ENCODE data around the gene SRSF11. TPM values are rescaled to one million over a fixed set of nuclear protein-coding genes. Genes with fewer than 3 reads are reported as not detected.

Gene SRSF11
- total and polyA plus RNA-seq, 4 donors = 39.2 to 371 (median 214) TPM

GRCh38 chr1:70227439-70227838 is 6.3 kb downstream of the SRSF11 start:
- no peak overlapping the region for H3K4me3 ChIP-seq (ENCODE audit: low read length in 2 of 2)
- intact Hi-C loops (cut with DNase I) = no loop called here
- H3K27me3 ChIP-seq (ENCODE audit: control insufficient read depth in 1 of 2, insufficient read depth in 2 of 2, low read length in 1 of 2) = no peaks in the 10 kb centered on the region
- H3K9me3 ChIP-seq (ENCODE audit: control insufficient read depth, low read length) = no peaks in the 10 kb centered on the region
- H3K4me1 ChIP-seq (ENCODE audit: control insufficient read depth in 1 of 2, insufficient read depth in 2 of 2, low read length in 2 of 2) = peaks cover 2 to 4% of the 10 kb centered on the region in 2 donors
- H3K36me3 ChIP-seq (ENCODE audit: control insufficient read depth in 1 of 2, insufficient read depth in 2 of 2, low read length in 1 of 2) = peaks cover 0 to 2% of the 10 kb centered on the region in 2 donors
- DNase-seq (no peak), ATAC-seq (ENCODE audit: low FRiP score) (no peak)
- 4 to 9% methylated on average over 1 of the region's 1 CpG for WGBS, 2 donors
- H3K27ac ChIP-seq (ENCODE audit: low read depth in 1 of 2, low read length in 2 of 2) = no peak overlapping the region

GRCh38 chr1:70228670-70229069 is 7.5 kb downstream of the SRSF11 start:
- Histone ChIP-seq H3K4me1 (ENCODE audit: control insufficient read depth in 1 of 2, insufficient read depth in 2 of 2, low read length in 2 of 2) (peaks cover 2 to 4% of the 10 kb centered on the region in 2 donors), H3K36me3 (ENCODE audit: control insufficient read depth in 1 of 2, insufficient read depth in 2 of 2, low read length in 1 of 2) (peaks cover 0 to 4% of the 10 kb centered on the region in 2 donors), H3K9me3 (ENCODE audit: control insufficient read depth, low read length) (no peaks in the 10 kb centered on the region), H3K4me3 (ENCODE audit: low read length in 2 of 2) (no peak overlapping the region), H3K27me3 (ENCODE audit: control insufficient read depth in 1 of 2, insufficient read depth in 2 of 2, low read length in 1 of 2) (no peaks in the 10 kb centered on the region), H3K27ac (ENCODE audit: low read depth in 1 of 2, low read length in 2 of 2) (no peak overlapping the region)
- no peak for ATAC-seq (ENCODE audit: low FRiP score)
- WGBS, 2 donors = 54 to 55% methylated on average over 2 of the region's 2 CpGs
- DNase-seq = no peak
- intact Hi-C loops (cut with DNase I) = no loop called here

- Histone ChIP-seq H3K4me1 (ENCODE audit: control insufficient read depth in 1 of 2, insufficient read depth in 2 of 2, low read length in 2 of 2) (no peaks in the 10 kb centered on the region), H3K9me3 (ENCODE audit: control insufficient read depth, low read length) (no peaks in the 10 kb centered on the region), H3K27ac (ENCODE audit: low read depth in 1 of 2, low read length in 2 of 2) (no peak overlapping the region), H3K4me3 (ENCODE audit: low read length in 2 of 2) (no peak overlapping the region), H3K36me3 (ENCODE audit: control insufficient read depth in 1 of 2, insufficient read depth in 2 of 2, low read length in 1 of 2) (peaks cover 3 to 6% of the 10 kb centered on the region in 2 donors), H3K27me3 (ENCODE audit: control insufficient read depth in 1 of 2, insufficient read depth in 2 of 2, low read length in 1 of 2) (no peaks in the 10 kb centered on the region)
- intact Hi-C loops (cut with DNase I) = loop anchor here in 1 of 2 donors (10.0 kb wide), 1 partner anchor 843 kb away; no protein-coding TSS in a partner anchor
- ATAC-seq (ENCODE audit: low FRiP score) (no peak), DNase-seq (no peak)
- WGBS, 2 donors = 97% methylated on average over 4 of the region's 4 CpGs
Measured at GRCh38 chr1:70231475-70231874, 10.3 kb downstream of the SRSF11 start.

- H3K4me3 ChIP-seq (ENCODE audit: low read length in 2 of 2) = no peak overlapping the region
- H3K27ac ChIP-seq (ENCODE audit: low read depth in 1 of 2, low read length in 2 of 2) = no peak overlapping the region
- intact Hi-C loops (cut with DNase I) = loop anchor here in 1 of 2 donors (10.0 kb wide), 1 partner anchor 840 kb away; no protein-coding TSS in a partner anchor
- H3K4me1 ChIP-seq (ENCODE audit: control insufficient read depth in 1 of 2, insufficient read depth in 2 of 2, low read length in 2 of 2) = no peaks in the 10 kb centered on the region
- H3K36me3 ChIP-seq (ENCODE audit: control insufficient read depth in 1 of 2, insufficient read depth in 2 of 2, low read length in 1 of 2) = peaks cover 3 to 11% of the 10 kb centered on the region in 2 donors
- no peak for ATAC-seq (ENCODE audit: low FRiP score)
- no peaks in the 10 kb centered on the region for H3K9me3 ChIP-seq (ENCODE audit: control insufficient read depth, low read length)
- H3K27me3 ChIP-seq (ENCODE audit: control insufficient read depth in 1 of 2, insufficient read depth in 2 of 2, low read length in 1 of 2) = no peaks in the 10 kb centered on the region
- DNase-seq = no peak
Measured at GRCh38 chr1:70234733-70235132, 13.6 kb downstream of the SRSF11 start.

GRCh38 chr1:70239940-70240339 is 18.8 kb downstream of the SRSF11 start:
- ATAC-seq (ENCODE audit: low FRiP score) (no peak), DNase-seq (no peak)
- Histone ChIP-seq H3K27ac (ENCODE audit: low read depth in 1 of 2, low read length in 2 of 2) (no peak overlapping the region), H3K9me3 (ENCODE audit: control insufficient read depth, low read length) (no peaks in the 10 kb centered on the region), H3K4me1 (ENCODE audit: control insufficient read depth in 1 of 2, insufficient read depth in 2 of 2, low read length in 2 of 2) (no peaks in the 10 kb centered on the region), H3K27me3 (ENCODE audit: control insufficient read depth in 1 of 2, insufficient read depth in 2 of 2, low read length in 1 of 2) (no peaks in the 10 kb centered on the region), H3K4me3 (ENCODE audit: low read length in 2 of 2) (no peak overlapping the region), H3K36me3 (ENCODE audit: control insufficient read depth in 1 of 2, insufficient read depth in 2 of 2, low read length in 1 of 2) (peaks cover 4 to 8% of the 10 kb centered on the region in 2 donors)
- intact Hi-C loops (cut with DNase I) = loop anchor here in 1 of 2 donors (10.0 kb wide), 1 partner anchor 835 kb away; no protein-coding TSS in a partner anchor

GRCh38 chr1:70247122-70247521 is 25.9 kb downstream of the SRSF11 start:
- no peaks in the 10 kb centered on the region for H3K27me3 ChIP-seq (ENCODE audit: control insufficient read depth in 1 of 2, insufficient read depth in 2 of 2, low read length in 1 of 2)
- intact Hi-C loops (cut with DNase I) = no loop called here
- DNase-seq (no peak), ATAC-seq (ENCODE audit: low FRiP score) (no peak)
- H3K4me1 ChIP-seq (ENCODE audit: control insufficient read depth in 1 of 2, insufficient read depth in 2 of 2, low read length in 2 of 2) = no peaks in the 10 kb centered on the region
- H3K9me3 ChIP-seq (ENCODE audit: control insufficient read depth, low read length) = no peaks in the 10 kb centered on the region
- no peak overlapping the region for H3K4me3 ChIP-seq (ENCODE audit: low read length in 2 of 2)
- H3K27ac ChIP-seq (ENCODE audit: low read depth in 1 of 2, low read length in 2 of 2) = no peak overlapping the region
- peaks cover 5% of the 10 kb centered on the region in 2 donors for H3K36me3 ChIP-seq (ENCODE audit: control insufficient read depth in 1 of 2, insufficient read depth in 2 of 2, low read length in 1 of 2)

GRCh38 chr1:70247768-70248167 is 26.6 kb downstream of the SRSF11 start:
- ATAC-seq (ENCODE audit: low FRiP score) (no peak), DNase-seq (no peak)
- Histone ChIP-seq H3K36me3 (ENCODE audit: control insufficient read depth in 1 of 2, insufficient read depth in 2 of 2, low read length in 1 of 2) (peaks cover 5% of the 10 kb centered on the region in 2 donors), H3K9me3 (ENCODE audit: control insufficient read depth, low read length) (no peaks in the 10 kb centered on the region), H3K4me1 (ENCODE audit: control insufficient read depth in 1 of 2, insufficient read depth in 2 of 2, low read length in 2 of 2) (no peaks in the 10 kb centered on the region), H3K27me3 (ENCODE audit: control insufficient read depth in 1 of 2, insufficient read depth in 2 of 2, low read length in 1 of 2) (no peaks in the 10 kb centered on the region), H3K4me3 (ENCODE audit: low read length in 2 of 2) (no peak overlapping the region), H3K27ac (ENCODE audit: low read depth in 1 of 2, low read length in 2 of 2) (no peak overlapping the region)
- intact Hi-C loops (cut with DNase I) = no loop called here

- intact Hi-C loops (cut with DNase I) = no loop called here
- Histone ChIP-seq H3K27ac (ENCODE audit: low read depth in 1 of 2, low read length in 2 of 2) (no peak overlapping the region), H3K9me3 (ENCODE audit: control insufficient read depth, low read length) (no peaks in the 10 kb centered on the region), H3K4me1 (ENCODE audit: control insufficient read depth in 1 of 2, insufficient read depth in 2 of 2, low read length in 2 of 2) (no peaks in the 10 kb centered on the region), H3K27me3 (ENCODE audit: control insufficient read depth in 1 of 2, insufficient read depth in 2 of 2, low read length in 1 of 2) (no peaks in the 10 kb centered on the region), H3K36me3 (ENCODE audit: control insufficient read depth in 1 of 2, insufficient read depth in 2 of 2, low read length in 1 of 2) (peaks cover 5% of the 10 kb centered on the region in 2 donors), H3K4me3 (ENCODE audit: low read length in 2 of 2) (no peak overlapping the region)
- ATAC-seq (ENCODE audit: low FRiP score) = no peak
- DNase-seq = no peak
- WGBS, 2 donors = 66 to 76% methylated on average over 4 of the region's 4 CpGs
Measured at GRCh38 chr1:70248729-70249128, 27.5 kb downstream of the SRSF11 start.

- Histone ChIP-seq H3K4me3 (ENCODE audit: low read length in 2 of 2) (no peak overlapping the region), H3K27ac (ENCODE audit: low read depth in 1 of 2, low read length in 2 of 2) (no peak overlapping the region), H3K36me3 (ENCODE audit: control insufficient read depth in 1 of 2, insufficient read depth in 2 of 2, low read length in 1 of 2) (no peaks in the 10 kb centered on the region), H3K9me3 (ENCODE audit: control insufficient read depth, low read length) (no peaks in the 10 kb centered on the region), H3K27me3 (ENCODE audit: control insufficient read depth in 1 of 2, insufficient read depth in 2 of 2, low read length in 1 of 2) (no peaks in the 10 kb centered on the region), H3K4me1 (ENCODE audit: control insufficient read depth in 1 of 2, insufficient read depth in 2 of 2, low read length in 2 of 2) (no peaks in the 10 kb centered on the region)
- intact Hi-C loops (cut with DNase I) = no loop called here
- ATAC-seq (ENCODE audit: low FRiP score) (no peak), DNase-seq (no peak)
- WGBS, 2 donors = 90 to 92% methylated on average over 1 of the region's 1 CpG
Measured at GRCh38 chr1:70256664-70257063, 35.5 kb downstream of the SRSF11 start.
